SK-N-MC (cell line): Measurements from ENCODE around the gene PRR19.

Experiments used
- EZH2 ChIP-seq: fragments of 200-600 bp; sonication (generic); IDR thresholded peaks from one replicate; pipeline ENCODE4 v1.6.1; 2017; ENCODE audit warnings: antibody characterized with exemption
- POLR2AphosphoS5 ChIP-seq: IDR thresholded peaks from 2 replicates; pipeline ENCODE4 v1.6.1; 2012; ENCODE audit warnings: mild to moderate bottlenecking, low read depth, low read length, borderline replicate concordance

GRCh38 chr19:42349378-42350107, 47.6 kb downstream of the PRR19 start:
- no peak for TF ChIP-seq POLR2AphosphoS5
- no peak for TF ChIP-seq EZH2
